K562 (cell line): Measurements from ENCODE around the gene HECW1. TPM values are rescaled to one million over a fixed set of nuclear protein-coding genes. Genes with fewer than 3 reads are reported as not detected.
A peak's percentile ranks its signal among the peaks of the same experiment; 100 is the strongest.

ENCODE experiments used
- CHD7 ChIP-seq: fragments of 200-600 bp; sonication (generic); IDR thresholded peaks from one replicate; pipeline ENCODE4 v1.6.1; 2012; ENCODE audit warnings: mild to moderate bottlenecking, low read depth, low read length, inconsistent platforms
- ESRRA ChIP-seq: fragments of 450-650 bp; IDR thresholded peaks from 2 replicates; pipeline ENCODE4 v1.6.1; 2014; ENCODE audit warnings: low read depth, mild to moderate bottlenecking, moderate library complexity, borderline replicate concordance
- GABPB2 ChIP-seq: fragments of 250-450 bp; sonication (Bioruptor Pico); conservative IDR thresholded peaks from 2 replicates; pipeline ENCODE4 v1.5.1; 2021; ENCODE audit warnings: mild to moderate bottlenecking
- MTA2 ChIP-seq: fragments of 450-650 bp; IDR thresholded peaks from 2 replicates; pipeline ENCODE4 v1.6.1; 2016; ENCODE audit warnings: low read depth
- NFE2L1 ChIP-seq: fragments of 450-650 bp; IDR thresholded peaks from 2 replicates; pipeline ENCODE4 v1.6.1; 2016; ENCODE audit warnings: missing genetic modification characterization, low read depth, mild to moderate bottlenecking, missing compliant biosample characterization, moderate library complexity, borderline replicate concordance
- PKNOX1 ChIP-seq: fragments of 450-650 bp; IDR thresholded peaks from 2 replicates; pipeline ENCODE4 v1.6.1; 2016
- TAF9B ChIP-seq: fragments of 450-650 bp; IDR thresholded peaks from 2 replicates; pipeline ENCODE4 v1.6.1; 2018; ENCODE audit warnings: mild to moderate bottlenecking; ENCODE audit not compliant: partially characterized antibody
- TCFL5 ChIP-seq: fragments of 250-450 bp; sonication (Bioruptor Pico); conservative IDR thresholded peaks from 2 replicates; pipeline ENCODE4 v1.6.1; 2021; ENCODE audit warnings: mild to moderate bottlenecking, moderate library complexity, matching md5 sums
- ZNF3 ChIP-seq: fragments of 250-450 bp; sonication (Bioruptor Pico); IDR thresholded peaks from 2 replicates; pipeline ENCODE4 v1.5.0; 2021; ENCODE audit warnings: mild to moderate bottlenecking, moderate library complexity
- polyA plus RNA-seq, 8 experiments: library from polyadenylated mRNA; depleted of rRNA in 4 of 8; stranded (reverse) in 5 of 8; unstranded in 3 of 8; fragments of >200 nt; fragmentation: Nextera tagmentation in 2 of 8; fragmentation: Illumina TruSeq in 1 of 8; extraction: Ambion mirVana in 2 of 8; extraction: Trizol in 1 of 8; gene quantifications; 2 replicates each; pipeline versions ENCODE4 v1.2.1 to v1.2.3, GENCODE V29; 2011 to 2014; ENCODE audit warnings: inconsistent platforms in 1 of 8, missing spikeins in 1 of 8
- total RNA-seq, 7 experiments: library from RNA; depleted of rRNA in 6 of 7; stranded (reverse); fragments of >200 nt in 6 of 7; fragmentation: Illumina TruSeq in 2 of 7; extraction: Trizol in 2 of 7; gene quantifications; 2 replicates each; pipeline versions ENCODE4 v1.2.1 to v1.2.3, GENCODE V29; 2011 to 2021; ENCODE audit warnings: low replicate concordance in 1 of 7

Gene HECW1
- total and polyA plus RNA-seq, 9 of the 15 experiments (the other 6 are each of a cell fraction or from before 2014, with no cell fraction given): 0.07 to 0.31 (median 0.13) TPM; not detected in 4

GRCh38 chr7:43465581-43466554 lies 353.4 kb downstream of the HECW1 start (continued):
- TF ChIP-seq CHD7 (no peak), TAF9B (no peak), ZNF3 (CRISPR knock-in tag) (no peak), GABPB2 (no peak), ESRRA (no peak), NFE2L1 (no peak), TCFL5 (CRISPR knock-in tag) (no peak), PKNOX1 (0 out of 2 replicates have a peak, but pooled peaks have one; percentile 8), MTA2 (no peak)
- TF ChIP-seq, all 486 proteins: peak for 7
